CD4-positive, alpha-beta T cell treated with Interleukin-21 for 1 hour (primary cell): Measurements from ENCODE around the gene PHACTR4.
"Not testable (repeated sequence)": the region's sequence is repeated elsewhere in the genome, so short reads cannot be mapped to it uniquely, and the experiment has no call there.

Experiments used
- DNase-seq: peaks from one replicate; pipeline ENCODE4 v3.0.0-alpha.2; 2020

The PHACTR4 gene

GRCh38 chr1:28535180-28535579 lies 165.6 kb downstream of the PHACTR4 start:
- DNase-seq: no peak

GRCh38 chr1:28537457-28538199 lies 168.1 kb downstream of the PHACTR4 start:
- no peak for DNase-seq

- DNase-seq: no peak
Observed at GRCh38 chr1:28538286-28538685, 168.7 kb downstream of the PHACTR4 start.

GRCh38 chr1:28540651-28541050 lies 171.1 kb downstream of the PHACTR4 start:
- DNase-seq: no peak

- DNase-seq: not testable (repeated sequence)
Observed at GRCh38 chr1:28541414-28542015, 172.0 kb downstream of the PHACTR4 start.

- no peak for DNase-seq
Observed at GRCh38 chr1:28545246-28545628, 175.7 kb downstream of the PHACTR4 start.

GRCh38 chr1:28548318-28548717 lies 178.8 kb downstream of the PHACTR4 start:
- DNase-seq: no peak
